Parathyroid adenoma (tissue), 2 donors: ENCODE measurements around the gene ENPEP.
A peak's percentile ranks its signal among the peaks of the same experiment; 100 is the strongest.

Experiments
- H2AFZ ChIP-seq: fragments of 300-600 bp; sonication (generic); one replicate; pipeline ENCODE4 v1.7.0; 2017; ENCODE audit warnings: antibody characterized with exemption, mild to moderate bottlenecking
- H3K27ac ChIP-seq: fragments of 300-600 bp; sonication (generic); one replicate; pipeline ENCODE4 v1.7.0; 2017
- H3K27me3 ChIP-seq: fragments of 300-600 bp; sonication (generic); one replicate; pipeline ENCODE4 v1.7.0; 2017; ENCODE audit warnings: low read length; ENCODE audit not compliant: control insufficient read depth, insufficient read depth
- H3K36me3 ChIP-seq: fragments of 300-600 bp; sonication (generic); one replicate; pipeline ENCODE4 v1.7.0; 2017; ENCODE audit warnings: low read length; ENCODE audit not compliant: control insufficient read depth, insufficient read depth
- H3K4me1 ChIP-seq: fragments of 300-600 bp; sonication (generic); one replicate; pipeline ENCODE4 v1.7.0; 2017; ENCODE audit warnings: control low read depth
- H3K4me2 ChIP-seq: fragments of 300-600 bp; sonication (generic); one replicate; pipeline ENCODE4 v1.7.0; 2017; ENCODE audit warnings: low read length
- H3K4me3 ChIP-seq: fragments of 300-600 bp; sonication (generic); one replicate; pipeline ENCODE4 v1.7.0; 2017; ENCODE audit warnings: low read depth, low read length
- H3K79me2 ChIP-seq: fragments of 300-600 bp; sonication (generic); one replicate; pipeline ENCODE4 v1.7.0; 2017; ENCODE audit warnings: control low read depth
- H3K9ac ChIP-seq: fragments of 300-600 bp; sonication (generic); one replicate; pipeline ENCODE4 v1.7.0; 2017; ENCODE audit warnings: mild to moderate bottlenecking
- H3K9me3 ChIP-seq: fragments of 300-600 bp; sonication (generic); one replicate; pipeline ENCODE4 v1.7.0; 2017; ENCODE audit warnings: low read length; ENCODE audit not compliant: control insufficient read depth
- CTCF ChIP-seq: fragments of 300-600 bp; sonication (generic); IDR thresholded peaks from one replicate; pipeline ENCODE4 v1.7.0; 2017; ENCODE audit warnings: antibody characterized with exemption, mild to moderate bottlenecking
- donor health status: primary hyperparathyroidism.

The ENPEP gene

GRCh38 chr4:110508827-110509710, 33.1 kb downstream of the ENPEP start:
- H3K4me3 ChIP-seq, result no peak overlapping the region
- no peaks in the 10 kb centered on the region for H3K9me3 ChIP-seq
- no peak overlapping the region for H3K27ac ChIP-seq
- peak; percentile 12 for TF ChIP-seq CTCF
- H3K4me1 ChIP-seq, result no peaks in the 10 kb centered on the region
- no peak overlapping the region for H3K4me2 ChIP-seq
- H2AFZ ChIP-seq, result no peak overlapping the region
- no peaks in the 10 kb centered on the region for H3K79me2 ChIP-seq
- H3K36me3 ChIP-seq, result no peaks in the 10 kb centered on the region
- no peaks in the 10 kb centered on the region for H3K27me3 ChIP-seq
- no peak overlapping the region for H3K9ac ChIP-seq

GRCh38 chr4:110510277-110510676, 34.3 kb downstream of the ENPEP start:
- Histone ChIP-seq H3K4me1 (no peaks in the 10 kb centered on the region), H3K9ac (no peak overlapping the region), H3K9me3 (no peaks in the 10 kb centered on the region), H3K36me3 (no peaks in the 10 kb centered on the region), H2AFZ (no peak overlapping the region), H3K79me2 (no peaks in the 10 kb centered on the region), H3K4me2 (no peak overlapping the region), H3K27me3 (no peaks in the 10 kb centered on the region), H3K27ac (no peak overlapping the region), H3K4me3 (no peak overlapping the region)
- TF ChIP-seq CTCF, result no peak

- Histone ChIP-seq H3K4me2 (no peak overlapping the region), H3K27ac (no peak overlapping the region), H3K4me3 (no peak overlapping the region), H2AFZ (no peak overlapping the region), H3K9ac (no peak overlapping the region), H3K79me2 (no peaks in the 10 kb centered on the region), H3K4me1 (no peaks in the 10 kb centered on the region), H3K9me3 (no peaks in the 10 kb centered on the region), H3K27me3 (no peaks in the 10 kb centered on the region), H3K36me3 (no peaks in the 10 kb centered on the region)
- TF ChIP-seq CTCF, result peak; percentile 46
These were observed 35.1 kb downstream of the ENPEP start for GRCh38 chr4:110510955-110511544.

GRCh38 chr4:110512901-110513300, 36.9 kb downstream of the ENPEP start:
- Histone ChIP-seq H3K4me1 (no peaks in the 10 kb centered on the region), H3K27me3 (no peaks in the 10 kb centered on the region), H3K9ac (no peak overlapping the region), H3K27ac (no peak overlapping the region), H3K9me3 (no peaks in the 10 kb centered on the region), H3K36me3 (no peaks in the 10 kb centered on the region), H3K79me2 (no peaks in the 10 kb centered on the region), H2AFZ (no peak overlapping the region), H3K4me3 (no peak overlapping the region), H3K4me2 (no peak overlapping the region)
- no peak for TF ChIP-seq CTCF
